PC-9 (cell line): Measurements from ENCODE around the gene INPP5B. TPM values are rescaled to one million over a fixed set of nuclear protein-coding genes. Genes with fewer than 3 reads are reported as not detected.

Source experiments
- BruUV-seq: library from RNA; stranded (reverse); fragments of 400-500 nt; replicated peaks from 2 replicates; lab custom pipeline; 2021; lab: Mats Ljungman, UMichigan
- CTCF ChIA-PET: fragments of 300-600 bp; sonication (Branson Sonifier 250); formaldehyde crosslinking; loops from one replicate; lab custom pipeline; 2022; ENCODE audit warnings: antibody characterized with exemption; lab: Charles Lee
- POLR2A ChIA-PET: fragments of 300-600 bp; sonication (Branson Sonifier 250); formaldehyde crosslinking; loops from one replicate; lab custom pipeline; 2022; ENCODE audit warnings: antibody characterized with exemption; ENCODE audit not compliant: unreplicated experiment; lab: Charles Lee
- DNase-seq, 2 experiments: peaks; one replicate each; pipeline versions ENCODE4 v3.0.0 to v3.0.0-alpha.2; 2015 to 2022; ENCODE audit warnings: mixed read lengths in 1 of 2
- H2AFZ ChIP-seq: fragments of 200-600 bp; sonication (generic); 2 replicates; pipeline ENCODE4 v1.8.1; 2017; ENCODE audit warnings: antibody characterized with exemption
- H3F3A ChIP-seq: fragments of 200-600 bp; sonication (generic); 2 replicates; pipeline ENCODE4 v1.8.1; 2017; ENCODE audit warnings: antibody characterized with exemption, mild to moderate bottlenecking, low read depth; ENCODE audit not compliant: insufficient read depth
- H3K27ac ChIP-seq: fragments of 200-600 bp; sonication (generic); 2 replicates; pipeline ENCODE4 v1.6.1; 2016; ENCODE audit warnings: mixed run types
- H3K27me3 ChIP-seq: fragments of 200-600 bp; sonication (generic); 2 replicates; pipeline ENCODE4 v1.6.1; 2016; ENCODE audit warnings: low read depth, mixed run types; ENCODE audit not compliant: insufficient read depth
- H3K36me3 ChIP-seq: fragments of 200-600 bp; sonication (generic); 2 replicates; pipeline ENCODE4 v1.6.1; 2016; ENCODE audit warnings: low read depth, mixed run types
- H3K4me1 ChIP-seq: fragments of 200-600 bp; sonication (generic); replicated peaks from 2 replicates; pipeline ENCODE4 v1.6.1; 2016; ENCODE audit warnings: mixed run types; ENCODE audit not compliant: insufficient read depth
- H3K4me2 ChIP-seq: fragments of 200-600 bp; sonication (generic); 2 replicates; pipeline ENCODE4 v1.6.1; 2017; ENCODE audit warnings: mixed run types
- H3K4me3 ChIP-seq: fragments of 200-600 bp; sonication (generic); 2 replicates; pipeline ENCODE4 v1.6.1; 2016; ENCODE audit warnings: mixed run types
- H3K79me2 ChIP-seq: fragments of 200-600 bp; sonication (generic); 2 replicates; pipeline ENCODE4 v1.6.1; 2017; ENCODE audit warnings: low read depth, mixed run types
- H3K9me2 ChIP-seq: fragments of 200-600 bp; sonication (generic); 2 replicates; pipeline ENCODE4 v1.8.1; 2017; ENCODE audit warnings: mild to moderate bottlenecking; ENCODE audit not compliant: insufficient read depth
- H3K9me3 ChIP-seq: fragments of 200-600 bp; sonication (generic); 2 replicates; pipeline ENCODE4 v1.8.1; 2016; ENCODE audit warnings: low read depth; ENCODE audit not compliant: insufficient read depth
- H4K20me1 ChIP-seq: fragments of 200-600 bp; sonication (generic); 2 replicates; pipeline ENCODE4 v1.8.1; 2017; ENCODE audit not compliant: insufficient read depth
- EZH2 ChIP-seq: fragments of 200-600 bp; sonication (generic); IDR thresholded peaks from 2 replicates; pipeline ENCODE4 v1.8.0; 2017; ENCODE audit warnings: antibody characterized with exemption, low read depth
- intact Hi-C: fragments of 100-400 bp; cut with micrococcal nuclease; formaldehyde crosslinking; loops from one replicate; pipeline ENCODE4 v1.10.0; 2022; ENCODE audit not compliant: unreplicated experiment
- total RNA-seq: library from RNA; stranded (reverse); gene quantifications from 2 replicates; pipeline ENCODE4 v1.2.3, GENCODE V29; 2021
- TF ChIP-seq, protein P1 (sequence below): fragments of 200-600 bp; sonication (generic); conservative IDR thresholded peaks from 2 replicates; pipeline ENCODE4 v1.6.1; 2017; ENCODE audit warnings: mixed run types, antibody characterized with exemption, mild to moderate bottlenecking, moderate library complexity

Gene INPP5B
- total RNA-seq, 1 experiment from 2014 or later: 28.1 TPM

- Histone ChIP-seq H3K9me2 (no peaks in the 10 kb centered on the region), H3K27me3 (no peaks in the 10 kb centered on the region), H3K4me2 (peak overlapping the region; percentile 63; the same call in 1 of the 2 replicates), H4K20me1 (no peaks in the 10 kb centered on the region), H3K27ac (peak overlapping the region; percentile 100), H3F3A (peaks cover 52% of the 10 kb centered on the region), H3K9me3 (no peaks in the 10 kb centered on the region), H3K4me3 (no peak overlapping the region), H2AFZ (no peak overlapping the region), H3K4me1 (peaks cover 33% of the 10 kb centered on the region), H3K36me3 (0 out of 2 replicates have a peak, but pooled peaks cover 3% of the 10 kb centered on the region), H3K79me2 (no peaks in the 10 kb centered on the region)
- no TSS peak for BruUV-seq
- intact Hi-C loops: no loop called here
- TF ChIP-seq, protein P1, sequence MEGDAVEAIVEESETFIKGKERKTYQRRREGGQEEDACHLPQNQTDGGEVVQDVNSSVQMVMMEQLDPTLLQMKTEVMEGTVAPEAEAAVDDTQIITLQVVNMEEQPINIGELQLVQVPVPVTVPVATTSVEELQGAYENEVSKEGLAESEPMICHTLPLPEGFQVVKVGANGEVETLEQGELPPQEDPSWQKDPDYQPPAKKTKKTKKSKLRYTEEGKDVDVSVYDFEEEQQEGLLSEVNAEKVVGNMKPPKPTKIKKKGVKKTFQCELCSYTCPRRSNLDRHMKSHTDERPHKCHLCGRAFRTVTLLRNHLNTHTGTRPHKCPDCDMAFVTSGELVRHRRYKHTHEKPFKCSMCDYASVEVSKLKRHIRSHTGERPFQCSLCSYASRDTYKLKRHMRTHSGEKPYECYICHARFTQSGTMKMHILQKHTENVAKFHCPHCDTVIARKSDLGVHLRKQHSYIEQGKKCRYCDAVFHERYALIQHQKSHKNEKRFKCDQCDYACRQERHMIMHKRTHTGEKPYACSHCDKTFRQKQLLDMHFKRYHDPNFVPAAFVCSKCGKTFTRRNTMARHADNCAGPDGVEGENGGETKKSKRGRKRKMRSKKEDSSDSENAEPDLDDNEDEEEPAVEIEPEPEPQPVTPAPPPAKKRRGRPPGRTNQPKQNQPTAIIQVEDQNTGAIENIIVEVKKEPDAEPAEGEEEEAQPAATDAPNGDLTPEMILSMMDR: no peak
- no peak for TF ChIP-seq EZH2
- CTCF ChIA-PET: no interaction called here
- POLR2A ChIA-PET: no interaction called here
- DNase-seq: no peak
Measured at GRCh38 chr1:37866491-37866890, 80.4 kb downstream of the INPP5B start.

DNA sequence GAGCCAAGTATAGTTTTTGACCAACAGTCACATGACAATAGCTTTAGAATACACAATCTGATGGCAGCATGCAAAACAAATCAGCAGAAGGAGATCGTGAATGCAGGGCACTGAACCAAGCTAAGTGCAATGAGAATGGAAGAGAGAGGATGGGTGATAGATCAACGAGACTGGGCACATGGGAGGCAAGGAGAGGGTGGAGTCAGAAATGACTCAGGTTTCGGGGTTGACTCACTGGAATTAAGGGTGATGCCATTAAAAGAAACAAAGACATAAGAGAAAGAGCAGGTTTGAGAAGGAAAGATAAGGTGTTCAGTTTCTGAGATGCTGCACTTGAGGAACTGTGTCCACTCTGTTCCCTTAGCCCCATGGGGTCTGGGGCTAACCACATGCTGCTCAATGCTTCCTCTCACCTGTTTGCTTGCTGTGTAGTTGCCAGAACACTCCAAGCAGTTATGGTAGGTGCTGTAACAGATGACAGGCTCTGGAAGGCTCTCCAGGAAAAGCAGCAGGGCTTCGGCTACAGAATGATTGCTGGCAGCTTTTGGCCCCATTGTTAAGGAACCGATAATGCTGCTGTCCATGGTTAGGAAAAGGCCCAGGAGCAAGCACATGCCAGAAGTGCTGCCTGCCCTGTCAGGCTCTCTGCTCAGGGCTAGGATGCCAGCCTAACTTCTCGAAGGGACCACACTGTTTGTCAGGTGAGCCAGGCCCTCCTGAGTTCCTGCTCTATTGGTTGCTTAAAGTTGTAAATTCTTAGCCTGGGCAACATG lies 81.3 kb downstream of the INPP5B start:
- Histone ChIP-seq H3K9me3 (no peaks in the 10 kb centered on the region), H3K4me3 (no peak overlapping the region), H3K4me1 (peaks cover 35% of the 10 kb centered on the region), H3K27ac (peak overlapping the region; percentile 100), H3F3A (peaks cover 56% of the 10 kb centered on the region), H3K79me2 (no peaks in the 10 kb centered on the region), H4K20me1 (no peaks in the 10 kb centered on the region), H3K36me3 (0 out of 2 replicates have a peak, but pooled peaks cover 3% of the 10 kb centered on the region), H3K4me2 (peak overlapping the region; percentile 63), H3K27me3 (no peaks in the 10 kb centered on the region), H3K9me2 (no peaks in the 10 kb centered on the region), H2AFZ (no peak overlapping the region)
- DNase-seq: peak; percentile 56 to 84
- BruUV-seq: TSS peak; percentile 95
- intact Hi-C loops: no loop called here
- CTCF ChIA-PET: no interaction called here
- POLR2A ChIA-PET: no interaction called here
- TF ChIP-seq EZH2: no peak
- TF ChIP-seq, protein P1: no peak

GRCh38 chr1:37862330-37862729 lies 84.5 kb downstream of the INPP5B start:
- Histone ChIP-seq H3K9me2 (no peaks in the 10 kb centered on the region), H3K79me2 (peaks cover 21% of the 10 kb centered on the region), H3K36me3 (peaks cover 6% of the 10 kb centered on the region; the same call in 1 of the 2 replicates), H3F3A (peaks cover 56% of the 10 kb centered on the region), H3K27ac (peak overlapping the region; percentile 92), H3K4me2 (0 out of 2 replicates have a peak overlapping the region, but pooled peaks have one; percentile 17), H3K27me3 (no peaks in the 10 kb centered on the region), H3K4me3 (no peak overlapping the region), H2AFZ (no peak overlapping the region), H4K20me1 (0 out of 2 replicates have a peak, but pooled peaks cover 3% of the 10 kb centered on the region), H3K9me3 (no peaks in the 10 kb centered on the region), H3K4me1 (peaks cover 50% of the 10 kb centered on the region)
- CTCF ChIA-PET: no interaction called here
- TF ChIP-seq, protein P1: no peak
- TF ChIP-seq EZH2: no peak
- BruUV-seq: no TSS peak
- intact Hi-C loops: no loop called here
- POLR2A ChIA-PET: no interaction called here
- DNase-seq: peak in 1 of 2 experiments; percentile 87
